Measurements from ENCODE around the gene MECP2. TPM values are rescaled to one million over a fixed set of nuclear protein-coding genes. Genes with fewer than 3 reads are reported as not detected.

Gene MECP2
- total RNA-seq, 2 donors from 2014 or later = 57.0 to 113 TPM

DNA sequence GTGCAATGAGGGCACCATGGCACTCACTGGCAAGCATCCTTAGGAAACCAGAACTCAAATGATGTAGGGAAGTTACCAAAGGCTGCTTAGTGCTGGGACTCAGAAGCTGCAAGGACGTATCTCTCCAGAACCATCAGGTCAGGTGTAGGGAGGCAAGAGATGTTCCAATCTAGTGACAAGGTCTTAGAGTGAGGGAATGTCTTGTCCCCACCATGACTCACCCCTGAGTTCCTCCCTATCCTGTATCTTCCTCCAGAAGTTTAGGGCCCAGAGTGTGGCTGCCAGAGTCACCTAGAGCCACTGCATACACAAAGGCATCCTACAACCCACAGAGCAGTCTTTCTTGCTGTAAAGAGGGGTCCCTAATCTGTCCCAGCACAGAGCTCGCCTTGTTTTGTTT lies 63.7 kb downstream of the MECP2 start:
- no peak overlapping the region for H3K4me3 ChIP-seq
- no peaks in the 10 kb centered on the region for H3K9me3 ChIP-seq
- TF ChIP-seq, protein P1, sequence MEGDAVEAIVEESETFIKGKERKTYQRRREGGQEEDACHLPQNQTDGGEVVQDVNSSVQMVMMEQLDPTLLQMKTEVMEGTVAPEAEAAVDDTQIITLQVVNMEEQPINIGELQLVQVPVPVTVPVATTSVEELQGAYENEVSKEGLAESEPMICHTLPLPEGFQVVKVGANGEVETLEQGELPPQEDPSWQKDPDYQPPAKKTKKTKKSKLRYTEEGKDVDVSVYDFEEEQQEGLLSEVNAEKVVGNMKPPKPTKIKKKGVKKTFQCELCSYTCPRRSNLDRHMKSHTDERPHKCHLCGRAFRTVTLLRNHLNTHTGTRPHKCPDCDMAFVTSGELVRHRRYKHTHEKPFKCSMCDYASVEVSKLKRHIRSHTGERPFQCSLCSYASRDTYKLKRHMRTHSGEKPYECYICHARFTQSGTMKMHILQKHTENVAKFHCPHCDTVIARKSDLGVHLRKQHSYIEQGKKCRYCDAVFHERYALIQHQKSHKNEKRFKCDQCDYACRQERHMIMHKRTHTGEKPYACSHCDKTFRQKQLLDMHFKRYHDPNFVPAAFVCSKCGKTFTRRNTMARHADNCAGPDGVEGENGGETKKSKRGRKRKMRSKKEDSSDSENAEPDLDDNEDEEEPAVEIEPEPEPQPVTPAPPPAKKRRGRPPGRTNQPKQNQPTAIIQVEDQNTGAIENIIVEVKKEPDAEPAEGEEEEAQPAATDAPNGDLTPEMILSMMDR (IDR thresholded peaks at IDR 0.05) = no peak
- peaks cover 12% of the 10 kb centered on the region for H3K36me3 ChIP-seq
- H3K4me1 ChIP-seq (ENCODE audit: control insufficient read depth in 1 of 2, low read depth in 2 of 2) = peaks cover 2 to 15% of the 10 kb centered on the region in 2 donors
- ATAC-seq (ENCODE audit: insufficient number of reproducible peaks, low FRiP score, low read depth) (no peak), DNase-seq (ENCODE audit: low spot score) (no peak)
- no peak overlapping the region for H3K27ac ChIP-seq
- no peaks in the 10 kb centered on the region for H3K27me3 ChIP-seq (replicated peaks; ENCODE audit: insufficient read depth)

DNA sequence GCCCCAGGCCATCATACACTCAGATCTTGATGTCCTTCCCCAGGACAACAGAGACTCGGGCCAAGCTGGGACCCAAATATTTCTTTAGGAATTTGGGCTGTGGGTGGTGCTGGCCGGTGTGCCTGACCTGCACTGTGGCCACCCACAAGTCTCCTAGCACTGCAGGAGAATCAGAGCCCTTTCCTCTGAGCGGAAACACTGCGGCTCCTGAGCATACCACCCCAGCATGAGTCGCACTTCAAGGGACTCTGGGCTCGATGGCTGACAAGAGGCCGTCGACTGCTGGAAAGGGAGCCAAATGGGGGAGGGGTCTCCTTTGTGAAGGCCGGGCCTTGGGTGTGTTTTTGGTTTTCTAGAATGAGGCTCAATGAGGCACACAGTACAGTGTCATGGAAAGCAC lies 64.9 kb downstream of the MECP2 start:
- H3K4me1 ChIP-seq (ENCODE audit: control insufficient read depth in 1 of 2, low read depth in 2 of 2) = peaks cover 2 to 15% of the 10 kb centered on the region in 2 donors
- no peak for DNase-seq (ENCODE audit: low spot score)
- no peak overlapping the region for H3K4me3 ChIP-seq
- TF ChIP-seq, protein P1 (IDR thresholded peaks at IDR 0.05) = no peak
- H3K27ac ChIP-seq = no peak overlapping the region
- peaks cover 12% of the 10 kb centered on the region for H3K36me3 ChIP-seq
- H3K27me3 ChIP-seq (replicated peaks; ENCODE audit: insufficient read depth) = no peaks in the 10 kb centered on the region
- no peak for ATAC-seq (ENCODE audit: insufficient number of reproducible peaks, low FRiP score, low read depth)
- no peaks in the 10 kb centered on the region for H3K9me3 ChIP-seq

DNA sequence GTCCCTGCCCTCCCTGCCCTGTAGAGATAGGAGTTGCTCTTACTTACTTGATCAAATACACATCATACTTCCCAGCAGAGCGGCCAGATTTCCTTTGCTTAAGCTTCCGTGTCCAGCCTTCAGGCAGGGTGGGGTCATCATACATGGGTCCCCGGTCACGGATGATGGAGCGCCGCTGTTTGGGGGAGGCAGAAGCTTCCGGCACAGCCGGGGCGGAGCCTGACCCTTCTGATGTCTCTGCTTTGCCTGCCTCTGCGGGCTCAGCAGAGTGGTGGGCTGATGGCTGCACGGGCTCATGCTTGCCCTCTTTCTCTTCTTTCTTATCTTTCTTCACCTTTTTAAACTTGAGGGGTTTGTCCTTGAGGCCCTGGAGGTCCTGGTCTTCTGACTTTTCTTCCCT lies 65.4 kb downstream of the MECP2 start:
- Histone ChIP-seq H3K4me3 (no peak overlapping the region), H3K4me1 (ENCODE audit: control insufficient read depth in 1 of 2, low read depth in 2 of 2) (peaks cover 2 to 15% of the 10 kb centered on the region in 2 donors), H3K9me3 (no peaks in the 10 kb centered on the region), H3K36me3 (peaks cover 12% of the 10 kb centered on the region), H3K27me3 (replicated peaks; ENCODE audit: insufficient read depth) (no peaks in the 10 kb centered on the region), H3K27ac (no peak overlapping the region)
- DNase-seq (ENCODE audit: low spot score) = no peak
- no peak for ATAC-seq (ENCODE audit: insufficient number of reproducible peaks, low FRiP score, low read depth)
- TF ChIP-seq, protein P1 (IDR thresholded peaks at IDR 0.05) = no peak

DNA sequence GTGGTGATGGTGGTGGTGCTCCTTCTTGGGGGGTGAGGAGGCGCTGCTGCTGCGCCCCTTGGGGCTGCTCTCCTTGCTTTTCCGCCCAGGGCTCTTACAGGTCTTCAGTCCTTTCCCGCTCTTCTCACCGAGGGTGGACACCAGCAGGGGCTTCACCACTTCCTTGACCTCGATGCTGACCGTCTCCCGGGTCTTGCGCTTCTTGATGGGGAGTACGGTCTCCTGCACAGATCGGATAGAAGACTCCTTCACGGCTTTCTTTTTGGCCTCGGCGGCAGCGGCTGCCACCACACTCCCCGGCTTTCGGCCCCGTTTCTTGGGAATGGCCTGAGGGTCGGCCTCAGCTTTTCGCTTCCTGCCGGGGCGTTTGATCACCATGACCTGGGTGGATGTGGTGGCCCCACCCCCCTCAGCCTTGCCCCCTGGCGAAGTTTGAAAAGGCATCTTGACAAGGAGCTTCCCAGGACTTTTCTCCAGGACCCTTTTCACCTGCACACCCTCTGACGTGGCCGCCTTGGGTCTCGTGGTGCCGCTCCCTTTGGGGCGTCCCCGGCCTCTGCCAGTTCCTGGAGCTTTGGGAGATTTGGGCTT lies 66.7 kb downstream of the MECP2 start:
- Histone ChIP-seq H3K36me3 (peaks cover 12% of the 10 kb centered on the region), H3K9me3 (no peaks in the 10 kb centered on the region), H3K27me3 (replicated peaks; ENCODE audit: insufficient read depth) (no peaks in the 10 kb centered on the region), H3K27ac (no peak overlapping the region), H3K4me1 (ENCODE audit: control insufficient read depth in 1 of 2, low read depth in 2 of 2) (peaks cover 0 to 11% of the 10 kb centered on the region in 2 donors), H3K4me3 (no peak overlapping the region)
- no peak for DNase-seq (ENCODE audit: low spot score)
- TF ChIP-seq, protein P1 (IDR thresholded peaks at IDR 0.05) = no peak
- ATAC-seq (ENCODE audit: insufficient number of reproducible peaks, low FRiP score, low read depth) = no peak

DNA sequence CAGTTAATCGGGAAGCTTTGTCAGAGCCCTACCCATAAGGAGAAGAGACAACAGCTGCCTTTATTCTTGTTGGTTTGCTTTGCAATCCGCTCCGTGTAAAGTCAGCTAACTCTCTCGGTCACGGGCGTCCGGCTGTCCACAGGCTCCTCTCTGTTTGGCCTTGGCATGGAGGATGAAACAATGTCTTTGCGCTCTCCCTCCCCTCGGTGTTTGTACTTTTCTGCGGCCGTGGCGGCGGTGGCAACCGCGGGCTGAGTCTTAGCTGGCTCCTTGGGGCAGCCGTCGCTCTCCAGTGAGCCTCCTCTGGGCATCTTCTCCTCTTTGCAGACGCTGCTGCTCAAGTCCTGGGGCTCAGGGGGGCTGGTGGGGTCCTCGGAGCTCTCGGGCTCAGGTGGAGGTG lies 67.3 kb downstream of the MECP2 start:
- TF ChIP-seq, protein P1 (IDR thresholded peaks at IDR 0.05) = no peak
- no peaks in the 10 kb centered on the region for H3K27me3 ChIP-seq (replicated peaks; ENCODE audit: insufficient read depth)
- no peak overlapping the region for H3K27ac ChIP-seq
- no peak for DNase-seq (ENCODE audit: low spot score)
- peaks cover 0 to 16% of the 10 kb centered on the region in 2 donors for H3K4me1 ChIP-seq (ENCODE audit: control insufficient read depth in 1 of 2, low read depth in 2 of 2)
- H3K4me3 ChIP-seq = no peak overlapping the region
- no peaks in the 10 kb centered on the region for H3K9me3 ChIP-seq
- no peak for ATAC-seq (ENCODE audit: insufficient number of reproducible peaks, low FRiP score, low read depth)
- H3K36me3 ChIP-seq = peaks cover 12% of the 10 kb centered on the region
